Smooth muscle cell (in vitro differentiated cells): Measurements from ENCODE around the gene MYB. TPM values are rescaled to one million over a fixed set of nuclear protein-coding genes. Genes with fewer than 3 reads are reported as not detected.

Source experiments
- DNase-seq: peaks from one replicate; lab custom pipeline; 2025; ENCODE audit not compliant: unreplicated experiment; lab: John Stamatoyannopoulos, UW
- H2AFZ ChIP-seq: fragments of 200-600 bp; sonication (generic); 2 replicates; pipeline ENCODE4 v1.6.0; 2016; ENCODE audit warnings: antibody characterized with exemption, low read depth, mild to moderate bottlenecking
- H3F3A ChIP-seq: fragments of 200-600 bp; sonication (generic); 2 replicates; pipeline ENCODE4 v1.6.0; 2017; ENCODE audit warnings: antibody characterized with exemption, low read depth
- H3K27ac ChIP-seq: fragments of 200-600 bp; sonication (generic); 2 replicates; pipeline ENCODE4 v1.5.1; 2016; ENCODE audit warnings: low read depth, mild to moderate bottlenecking
- H3K27me3 ChIP-seq: fragments of 200-600 bp; sonication (generic); 2 replicates; pipeline ENCODE4 v1.6.1; 2016; ENCODE audit warnings: low read depth, mild to moderate bottlenecking
- H3K36me3 ChIP-seq: fragments of 200-600 bp; sonication (generic); 2 replicates; pipeline ENCODE4 v1.5.1; 2016; ENCODE audit warnings: low read depth
- H3K4me1 ChIP-seq: fragments of 200-600 bp; sonication (generic); 2 replicates; pipeline ENCODE4 v1.5.1; 2016; ENCODE audit warnings: low read depth
- H3K4me2 ChIP-seq: fragments of 200-600 bp; sonication (generic); 2 replicates; pipeline ENCODE4 v1.6.0; 2016; ENCODE audit warnings: mild to moderate bottlenecking
- H3K4me3 ChIP-seq: fragments of 200-600 bp; sonication (generic); 2 replicates; pipeline ENCODE4 v1.5.1; 2016; ENCODE audit warnings: mild to moderate bottlenecking
- H3K79me2 ChIP-seq: fragments of 200-600 bp; sonication (generic); 2 replicates; pipeline ENCODE4 v1.6.0; 2016; ENCODE audit warnings: low read depth, mild to moderate bottlenecking
- H3K9ac ChIP-seq: fragments of 200-600 bp; sonication (generic); 2 replicates; pipeline ENCODE4 v1.6.0; 2016; ENCODE audit warnings: low read depth
- H3K9me3 ChIP-seq: fragments of 200-600 bp; sonication (generic); replicated peaks from 2 replicates; pipeline ENCODE4 v1.5.1; 2016; ENCODE audit warnings: low read depth
- H4K20me1 ChIP-seq: fragments of 200-600 bp; sonication (generic); 2 replicates; pipeline ENCODE4 v1.6.0; 2016; ENCODE audit warnings: low read depth
- CTCF ChIP-seq: fragments of 200-600 bp; sonication (generic); IDR thresholded peaks from 2 replicates; pipeline ENCODE4 v1.5.1; 2017; ENCODE audit warnings: borderline replicate concordance, mild to moderate bottlenecking, antibody characterized with exemption; ENCODE audit not compliant: insufficient read depth, poor library complexity, severe bottlenecking
- WGBS: methylation state at CpG from one replicate; pipeline ENCODE4 v1.1.7; 2016; ENCODE audit warnings: low lambda C conversion rate; 5-methylcytosine and 5-hydroxymethylcytosine counted together
- polyA plus RNA-seq: library from polyadenylated mRNA; unstranded; fragments of >200 nt; fragmentation: Nextera tagmentation; extraction: Ambion mirVana; gene quantifications from 2 replicates; pipeline ENCODE4 v1.2.1, GENCODE V29; 2016
- total RNA-seq: library from RNA; depleted of rRNA; stranded (reverse); fragments of >200 nt; gene quantifications from 2 replicates; pipeline ENCODE4 v1.2.3, GENCODE V29; 2014

MYB gene
- total and polyA plus RNA-seq, 2 experiments from 2014 or later: 0.25 to 1.2 TPM

GRCh38 chr6:135145063-135145800, 35.9 kb upstream of the MYB start:
- Histone ChIP-seq H3K79me2 (no peaks in the 10 kb centered on the region), H3F3A (no peaks in the 10 kb centered on the region), H3K4me3 (no peak overlapping the region), H3K27ac (no peak overlapping the region), H3K4me2 (no peak overlapping the region), H4K20me1 (no peaks in the 10 kb centered on the region), H3K9ac (no peak overlapping the region), H3K27me3 (peaks cover 18% of the 10 kb centered on the region), H3K9me3 (no peaks in the 10 kb centered on the region), H3K4me1 (no peaks in the 10 kb centered on the region), H3K36me3 (no peaks in the 10 kb centered on the region), H2AFZ (no peak overlapping the region)
- DNase-seq: no peak
- WGBS: 94% methylated on average over 2 of the region's 2 CpGs
- TF ChIP-seq CTCF: peak; percentile 54

DNA sequence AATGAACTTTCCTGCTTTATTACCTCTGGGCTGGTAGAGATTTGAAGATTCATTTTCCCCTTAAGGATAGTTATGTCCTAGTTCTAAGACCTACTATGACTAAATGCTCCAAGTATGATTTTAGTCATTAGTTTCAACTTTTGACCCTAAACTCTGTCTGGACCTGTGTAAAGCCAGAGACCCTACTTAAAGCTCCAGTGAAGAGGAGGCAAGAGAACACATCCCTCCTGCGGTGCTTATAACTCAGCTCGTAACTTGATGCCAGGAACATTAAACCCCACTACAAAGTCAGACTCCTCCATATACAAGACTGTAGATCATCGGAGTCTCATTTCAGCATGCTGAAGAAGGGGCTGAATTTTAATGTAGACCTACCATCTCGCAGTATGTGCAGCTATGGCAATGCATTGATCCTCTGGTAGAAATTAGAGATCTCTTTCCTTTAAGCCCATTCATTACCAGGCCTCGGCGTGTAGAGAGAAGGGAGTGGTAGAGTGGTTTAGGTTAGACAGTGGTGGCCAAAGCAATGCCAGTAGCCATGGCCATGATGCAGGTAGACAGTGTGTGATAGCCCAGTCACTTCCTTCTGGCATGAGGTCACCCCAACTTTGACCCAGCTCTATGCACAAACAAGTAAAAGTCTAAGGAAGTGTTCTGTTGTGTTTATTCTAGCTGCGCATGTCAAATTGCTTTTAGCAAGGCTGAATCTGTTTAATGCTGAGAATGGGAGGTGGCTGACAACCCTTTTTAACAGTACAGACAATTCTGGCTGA, 34.8 kb upstream of the MYB start:
- H3K9ac ChIP-seq: no peak overlapping the region
- no peak overlapping the region for H3K27ac ChIP-seq
- no peaks in the 10 kb centered on the region for H3K79me2 ChIP-seq
- DNase-seq: no peak
- H3K4me2 ChIP-seq: no peak overlapping the region
- H3K36me3 ChIP-seq: no peaks in the 10 kb centered on the region
- H3K4me3 ChIP-seq: no peak overlapping the region
- no peaks in the 10 kb centered on the region for H3K9me3 ChIP-seq
- WGBS: 76% methylated on average over 7 of the region's 7 CpGs
- no peak for TF ChIP-seq CTCF
- peaks cover 13% of the 10 kb centered on the region for H3K27me3 ChIP-seq
- no peak overlapping the region for H2AFZ ChIP-seq
- no peaks in the 10 kb centered on the region for H4K20me1 ChIP-seq
- H3F3A ChIP-seq: no peaks in the 10 kb centered on the region
- no peaks in the 10 kb centered on the region for H3K4me1 ChIP-seq

DNA sequence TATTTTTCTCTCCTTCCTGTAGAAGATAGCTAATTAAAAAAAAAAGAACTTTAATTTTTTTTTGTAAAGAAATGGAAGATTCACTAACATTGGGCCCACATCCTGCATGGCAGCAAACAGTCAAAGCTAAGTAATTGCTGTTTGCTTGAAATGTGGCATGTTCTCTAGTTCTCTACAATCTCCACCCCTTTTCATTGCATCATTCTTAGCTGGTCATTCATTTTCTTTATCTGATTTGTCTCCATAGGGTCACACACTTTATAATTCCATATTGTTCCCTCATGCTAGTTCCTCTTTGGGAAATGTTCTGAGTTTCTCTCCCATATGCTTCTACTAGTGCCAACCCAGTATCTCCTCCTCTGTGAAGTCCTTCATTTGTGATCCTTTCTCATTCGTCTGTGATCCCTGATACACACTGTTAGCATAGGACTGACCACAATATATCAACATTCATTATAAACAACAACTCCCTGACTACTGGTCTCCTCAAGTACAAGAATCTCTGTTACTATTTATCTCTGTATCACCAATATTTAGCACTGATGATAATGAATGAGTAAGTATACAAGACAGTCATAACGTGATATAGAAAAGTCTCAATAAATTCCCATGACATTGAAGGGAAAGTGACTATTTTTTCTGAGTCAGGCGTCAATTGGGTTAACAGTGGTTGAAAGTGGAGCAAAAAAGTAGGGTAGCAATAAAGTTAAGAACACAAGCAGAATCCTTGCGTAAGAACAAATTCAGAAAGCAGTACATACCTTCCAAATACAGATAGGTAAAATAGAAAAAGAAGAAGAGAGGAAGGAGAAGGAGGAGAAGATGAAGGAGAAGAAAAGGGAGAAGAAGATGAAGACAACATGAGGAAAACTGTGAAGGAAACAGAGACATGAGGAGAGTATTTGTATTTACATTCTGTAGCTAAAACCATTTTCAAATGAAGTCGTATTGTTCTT, 33.2 kb upstream of the MYB start:
- no peaks in the 10 kb centered on the region for H3F3A ChIP-seq

More for the DNA sequence above, 33.2 kb upstream of the MYB start:
- Histone ChIP-seq H3K27ac (no peak overlapping the region), H3K9me3 (no peaks in the 10 kb centered on the region), H3K27me3 (no peaks in the 10 kb centered on the region), H2AFZ (no peak overlapping the region), H3K36me3 (no peaks in the 10 kb centered on the region), H3K4me1 (no peaks in the 10 kb centered on the region), H3K9ac (no peak overlapping the region), H3K4me3 (no peak overlapping the region), H3K4me2 (no peak overlapping the region), H3K79me2 (no peaks in the 10 kb centered on the region), H4K20me1 (no peaks in the 10 kb centered on the region)
- no peak for DNase-seq
- TF ChIP-seq CTCF: no peak
- WGBS: 90% methylated on average over 5 of the region's 5 CpGs
